GM19099 (cell line): Measurements from ENCODE around the gene SLC22A4.

Source experiments
- POLR2A ChIP-seq: IDR thresholded peaks from 3 replicates; pipeline ENCODE4 v1.6.1; 2011; ENCODE audit warnings: low read depth; ENCODE audit not compliant: insufficient read length; ENCODE audit errors: extremely low read depth

The SLC22A4 gene

GRCh38 chr5:132392978-132393825 is 99.0 kb downstream of the SLC22A4 start:
- no peak for TF ChIP-seq POLR2A
